AG10803 (cell line): ENCODE measurements around the gene MIR17HG.
A peak's percentile ranks its signal among the peaks of the same experiment; 100 is the strongest.

Experiments
- DNase-seq: peaks from one replicate; pipeline ENCODE4 v3.0.0; 2010; ENCODE audit warnings: low read depth
- H3K4me3 ChIP-seq: 2 replicates; pipeline ENCODE4 v1.5.1; 2011; ENCODE audit warnings: mild to moderate bottlenecking, low read length, control low read depth
- CTCF ChIP-seq: conservative IDR thresholded peaks from 2 replicates; pipeline ENCODE4 v1.5.1; 2011; ENCODE audit warnings: mild to moderate bottlenecking, low read length, control low read depth, inconsistent platforms

Gene MIR17HG

GRCh38 chr13:91347202-91347995 is at the start of gene MIR17HG:
MIR17HG (plus strand) TSS chr13:91347687.
- no peak for TF ChIP-seq CTCF
- H3K4me3 ChIP-seq: peak within 1 kb of the TSS; percentile 72
- DNase-seq: peak; percentile 80

GRCh38 chr13:91298060-91298459 is 49.4 kb upstream of the MIR17HG start:
- DNase-seq: no peak
- no peak overlapping the region for H3K4me3 ChIP-seq
- TF ChIP-seq CTCF: no peak

GRCh38 chr13:91302111-91302510 is 45.4 kb upstream of the MIR17HG start:
- TF ChIP-seq CTCF: no peak
- H3K4me3 ChIP-seq: no peak overlapping the region

GRCh38 chr13:91303031-91303430 is 44.5 kb upstream of the MIR17HG start:
- DNase-seq: no peak

More at GRCh38 chr13:91302111-91302510, 45.4 kb upstream of the MIR17HG start:
- DNase-seq: no peak

GRCh38 chr13:91304741-91305140 is 42.7 kb upstream of the MIR17HG start:
- no peak for DNase-seq
- H3K4me3 ChIP-seq: no peak overlapping the region
- TF ChIP-seq CTCF: no peak

More at GRCh38 chr13:91303031-91303430, 44.5 kb upstream of the MIR17HG start:
- no peak for TF ChIP-seq CTCF
- no peak overlapping the region for H3K4me3 ChIP-seq

- TF ChIP-seq CTCF: no peak
- no peak for DNase-seq
- H3K4me3 ChIP-seq: no peak overlapping the region
Observed at GRCh38 chr13:91305652-91306051, 41.8 kb upstream of the MIR17HG start.

- DNase-seq: no peak
- no peak for TF ChIP-seq CTCF
- no peak overlapping the region for H3K4me3 ChIP-seq
Observed at GRCh38 chr13:91307887-91308286, 39.6 kb upstream of the MIR17HG start.
